ENCODE results near the gene MBD5. TPM values are rescaled to one million over a fixed set of nuclear protein-coding genes. Genes with fewer than 3 reads are reported as not detected.

Gene MBD5
- total RNA-seq, 1 donor from 2014 or later: 59.3 TPM

- Mint-ChIP-seq H3K36me3 (ENCODE audit: low read depth, unreplicated experiment) (no peaks in the 10 kb centered on the region), H3K27ac (ENCODE audit: unreplicated experiment) (no peak overlapping the region), H3K4me1 (ENCODE audit: unreplicated experiment) (no peaks in the 10 kb centered on the region), H3K27me3 (ENCODE audit: unreplicated experiment) (no peaks in the 10 kb centered on the region), H3K4me3 (ENCODE audit: unreplicated experiment) (no peak overlapping the region), H3K9me3 (ENCODE audit: unreplicated experiment) (no peaks in the 10 kb centered on the region)
- no peak for DNase-seq (ENCODE audit: low spot score)
- no peak for TF ChIP-seq CTCF (IDR thresholded peaks at IDR 0.05; ENCODE audit: unreplicated experiment)
These were observed 174.0 kb downstream of the MBD5 start for GRCh38 chr2:148194882-148195281.

GRCh38 chr2:148201075-148202004 lies 180.4 kb downstream of the MBD5 start:
- H3K4me1 Mint-ChIP-seq (ENCODE audit: unreplicated experiment): no peaks in the 10 kb centered on the region
- H3K4me3 Mint-ChIP-seq (ENCODE audit: unreplicated experiment): peak overlapping the region; percentile 22
- peaks cover 6% of the 10 kb centered on the region for H3K36me3 Mint-ChIP-seq (ENCODE audit: low read depth, unreplicated experiment)
- H3K27me3 Mint-ChIP-seq (ENCODE audit: unreplicated experiment): no peaks in the 10 kb centered on the region
- H3K9me3 Mint-ChIP-seq (ENCODE audit: unreplicated experiment): no peaks in the 10 kb centered on the region
- H3K27ac Mint-ChIP-seq (ENCODE audit: unreplicated experiment): no peak overlapping the region
- DNase-seq (ENCODE audit: low spot score): peak; percentile 39
- TF ChIP-seq CTCF (IDR thresholded peaks at IDR 0.05; ENCODE audit: unreplicated experiment): no peak

GRCh38 chr2:148202237-148202636 lies 181.3 kb downstream of the MBD5 start:
- Mint-ChIP-seq H3K4me1 (ENCODE audit: unreplicated experiment) (no peaks in the 10 kb centered on the region), H3K27ac (ENCODE audit: unreplicated experiment) (no peak overlapping the region), H3K36me3 (ENCODE audit: low read depth, unreplicated experiment) (peaks cover 6% of the 10 kb centered on the region), H3K27me3 (ENCODE audit: unreplicated experiment) (no peaks in the 10 kb centered on the region), H3K9me3 (ENCODE audit: unreplicated experiment) (no peaks in the 10 kb centered on the region), H3K4me3 (ENCODE audit: unreplicated experiment) (no peak overlapping the region)
- DNase-seq (ENCODE audit: low spot score): no peak
- TF ChIP-seq CTCF (IDR thresholded peaks at IDR 0.05; ENCODE audit: unreplicated experiment): no peak

DNA sequence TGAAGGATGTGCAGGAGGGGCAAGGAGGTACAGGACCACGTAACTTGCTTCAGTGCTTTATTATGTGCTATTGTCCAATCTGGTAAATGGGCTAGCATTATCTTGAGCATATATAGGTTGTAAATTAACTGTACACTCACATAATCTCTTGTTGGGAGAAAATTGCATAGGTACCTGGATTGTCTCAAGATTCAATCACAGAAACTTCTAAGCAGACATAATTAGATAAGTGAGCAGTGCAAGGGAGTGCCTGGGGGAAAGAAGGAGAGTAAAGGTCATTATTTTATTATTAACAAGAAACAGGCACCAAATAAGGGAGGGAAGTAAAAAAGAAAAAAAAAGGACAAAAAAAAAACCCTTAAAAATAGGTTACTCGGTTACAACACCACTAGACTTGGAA lies 186.2 kb downstream of the MBD5 start:
- TF ChIP-seq CTCF (IDR thresholded peaks at IDR 0.05; ENCODE audit: unreplicated experiment): no peak
- no peak for DNase-seq (ENCODE audit: low spot score)
- Mint-ChIP-seq H3K36me3 (ENCODE audit: low read depth, unreplicated experiment) (no peaks in the 10 kb centered on the region), H3K4me1 (ENCODE audit: unreplicated experiment) (no peaks in the 10 kb centered on the region), H3K27me3 (ENCODE audit: unreplicated experiment) (peaks cover 1% of the 10 kb centered on the region), H3K27ac (ENCODE audit: unreplicated experiment) (no peak overlapping the region), H3K9me3 (ENCODE audit: unreplicated experiment) (no peaks in the 10 kb centered on the region), H3K4me3 (ENCODE audit: unreplicated experiment) (no peak overlapping the region)

- Mint-ChIP-seq H3K27me3 (ENCODE audit: unreplicated experiment) (peaks cover 1% of the 10 kb centered on the region), H3K4me3 (ENCODE audit: unreplicated experiment) (no peak overlapping the region), H3K36me3 (ENCODE audit: low read depth, unreplicated experiment) (no peaks in the 10 kb centered on the region), H3K4me1 (ENCODE audit: unreplicated experiment) (no peaks in the 10 kb centered on the region), H3K9me3 (ENCODE audit: unreplicated experiment) (no peaks in the 10 kb centered on the region), H3K27ac (ENCODE audit: unreplicated experiment) (no peak overlapping the region)
- no peak for TF ChIP-seq CTCF (IDR thresholded peaks at IDR 0.05; ENCODE audit: unreplicated experiment)
- DNase-seq (ENCODE audit: low spot score): no peak
These were observed 188.7 kb downstream of the MBD5 start for GRCh38 chr2:148209603-148210002.
